Stimulated activated CD4-positive, alpha-beta T cell treated with anti-CD3 and anti-CD28 coated beads, Interleukin-1b, Interleukin-23, amount 100 ng/mL, for 4 hours (primary cell): ENCODE results near the gene RAB34.

ENCODE experiments used
- DNase-seq, 2 donors: peaks; one replicate each; pipeline ENCODE4 v3.0.0-alpha.2; 2020; ENCODE audit warnings: low read depth in 2 of 2

RAB34 gene

GRCh38 chr17:28682655-28683054 is 35.0 kb downstream of the RAB34 start:
- DNase-seq, result no peak

GRCh38 chr17:28675980-28676379 is 41.7 kb downstream of the RAB34 start:
- no peak for DNase-seq

GRCh38 chr17:28675490-28675889 is 42.2 kb downstream of the RAB34 start:
- DNase-seq, result no peak

GRCh38 chr17:28669918-28670317 is 47.8 kb downstream of the RAB34 start:
- no peak for DNase-seq

- DNase-seq, result no peak
Measured at GRCh38 chr17:28667870-28668269, 49.8 kb downstream of the RAB34 start.

GRCh38 chr17:28665994-28666393 is 51.7 kb downstream of the RAB34 start:
- no peak for DNase-seq
